GM10266 (cell line): ENCODE data around the gene CBR1.

Experiments
- DNase-seq: peaks from one replicate; pipeline ENCODE4 v3.0.0; 2012; ENCODE audit errors: extremely low spot score
- CTCF ChIP-seq: IDR thresholded peaks from 2 replicates; pipeline ENCODE4 v1.5.1; 2012; ENCODE audit warnings: mild to moderate bottlenecking, low read depth; ENCODE audit not compliant: control insufficient read depth, insufficient read depth; ENCODE audit errors: missing control alignments

Gene CBR1

GRCh38 chr21:36079671-36080070 lies 9.8 kb downstream of the CBR1 start:
- no peak for DNase-seq
- TF ChIP-seq CTCF, result no peak

- DNase-seq, result no peak
These were observed 10.6 kb downstream of the CBR1 start for GRCh38 chr21:36080386-36080785.

GRCh38 chr21:36082237-36082664 lies 12.4 kb downstream of the CBR1 start:
- no peak for DNase-seq
- TF ChIP-seq CTCF, result no peak

More at GRCh38 chr21:36080386-36080785, 10.6 kb downstream of the CBR1 start:
- TF ChIP-seq CTCF, result no peak

GRCh38 chr21:36087362-36088138 lies 17.7 kb downstream of the CBR1 start:
- DNase-seq, result no peak
- TF ChIP-seq CTCF, result no peak

GRCh38 chr21:36089946-36090345 lies 20.1 kb downstream of the CBR1 start:
- no peak for DNase-seq
- TF ChIP-seq CTCF, result no peak

- no peak for TF ChIP-seq CTCF
- no peak for DNase-seq
These were observed 22.9 kb downstream of the CBR1 start for GRCh38 chr21:36092681-36093080.

GRCh38 chr21:36093512-36093911 lies 23.7 kb downstream of the CBR1 start:
- no peak for DNase-seq
- no peak for TF ChIP-seq CTCF
